ENCODE data around the gene RPL19. TPM values are rescaled to one million over a fixed set of nuclear protein-coding genes. Genes with fewer than 3 reads are reported as not detected.

The RPL19 gene
- total RNA-seq, 4 donors from 2014 or later: 1,760 to 2,905 (median 2,361) TPM

GRCh38 chr17:39164675-39165143 lies 35.4 kb upstream of the RPL19 start:
- peak; percentile 95 for DNase-seq (ENCODE audit: extremely low spot score)
- Histone ChIP-seq H3K27me3 (no peaks in the 10 kb centered on the region), H3K9me3 (no peaks in the 10 kb centered on the region), H3K27ac (replicated peaks in 1 of 4) (peak overlapping the region in 3 of 4 donors; percentile 31 to 54 (median 53)), H3K4me3 (peak overlapping the region; percentile 48 to 62 (median 59)), H3K36me3 (no peaks in the 10 kb centered on the region), H3K4me1 (peaks cover 29 to 42% (median 35%) of the 10 kb centered on the region in 4 donors)
- intact Hi-C loops (cut with DNase I): no loop called here
- TF ChIP-seq CTCF (IDR thresholded peaks at IDR 0.05) (peak; percentile 81 to 88 (median 85)), POLR2AphosphoS5 (IDR thresholded peaks at IDR 0.05) (peak; percentile 61 to 65), POLR2A (IDR thresholded peaks at IDR 0.05; ENCODE audit: low read depth) (no peak)
- WGBS: 0% methylated on average over 10 of the region's 15 CpGs

GRCh38 chr17:39165178-39165840 lies 34.8 kb upstream of the RPL19 start:
- peak overlapping the region; percentile 48 to 62 (median 59) for H3K4me3 ChIP-seq
- TF ChIP-seq POLR2AphosphoS5 (IDR thresholded peaks at IDR 0.05) (no peak), CTCF (IDR thresholded peaks at IDR 0.05) (no peak), POLR2A (IDR thresholded peaks at IDR 0.05; ENCODE audit: low read depth) (no peak), EP300 (IDR thresholded peaks at IDR 0.05) (no peak)
- no peaks in the 10 kb centered on the region for H3K9me3 ChIP-seq
- intact Hi-C loops (cut with DNase I): no loop called here
- no peaks in the 10 kb centered on the region for H3K27me3 ChIP-seq
- DNase-seq (ENCODE audit: extremely low spot score): no peak
- WGBS: 9% methylated on average over 31 of the region's 51 CpGs
- H3K4me1 ChIP-seq: peaks cover 29 to 42% (median 35%) of the 10 kb centered on the region in 4 donors
- H3K27ac ChIP-seq (replicated peaks in 1 of 4): peak overlapping the region in 3 of 4 donors; percentile 31 to 54 (median 53)
- H3K36me3 ChIP-seq: no peaks in the 10 kb centered on the region

GRCh38 chr17:39165841-39166349 lies 34.2 kb upstream of the RPL19 start, which contains the start of gene ARL5C:
ARL5C (minus strand) TSS chr17:39166161; CDS start chr17:39165760, 401 bp downstream.
- Histone ChIP-seq H3K36me3 (no peaks in the 10 kb centered on the region), H3K9me3 (no peaks in the 10 kb centered on the region), H3K27ac (replicated peaks in 1 of 4) (peak within 1 kb of the TSS in 3 of 4 donors; percentile 31 to 54 (median 53)), H3K4me1 (peaks cover 29 to 42% (median 35%) of the 10 kb centered on the region in 4 donors), H3K4me3 (peak within 1 kb of the TSS; percentile 48 to 62 (median 59)), H3K27me3 (no peaks in the 10 kb centered on the region)
- 40% methylated on average over 2 of the region's 17 CpGs for WGBS
- intact Hi-C loops (cut with DNase I): no loop called here
- no peak for DNase-seq (ENCODE audit: extremely low spot score)
- no peak for TF ChIP-seq POLR2A (IDR thresholded peaks at IDR 0.05; ENCODE audit: low read depth)
- no peak for TF ChIP-seq CTCF (IDR thresholded peaks at IDR 0.05)
- no peak for TF ChIP-seq POLR2AphosphoS5 (IDR thresholded peaks at IDR 0.05)
- TF ChIP-seq EP300 (IDR thresholded peaks at IDR 0.05): no peak

GRCh38 chr17:39166437-39167335 lies 33.4 kb upstream of the RPL19 start:
- no peak for DNase-seq (ENCODE audit: extremely low spot score)
- 73% methylated on average over 6 of the region's 7 CpGs for WGBS
- H3K4me3 ChIP-seq: no peak overlapping the region
- H3K9me3 ChIP-seq: no peaks in the 10 kb centered on the region
- no peak overlapping the region for H3K27ac ChIP-seq (replicated peaks in 1 of 4)
- peaks cover 29 to 42% (median 35%) of the 10 kb centered on the region in 4 donors for H3K4me1 ChIP-seq
- H3K36me3 ChIP-seq: no peaks in the 10 kb centered on the region
- no peak for TF ChIP-seq CTCF (IDR thresholded peaks at IDR 0.05)
- no peak for TF ChIP-seq POLR2A (IDR thresholded peaks at IDR 0.05; ENCODE audit: low read depth)
- no peak for TF ChIP-seq EP300 (IDR thresholded peaks at IDR 0.05)
- no peak for TF ChIP-seq POLR2AphosphoS5 (IDR thresholded peaks at IDR 0.05)
- intact Hi-C loops (cut with DNase I): no loop called here
- peaks cover 0 to 4% (median 0%) of the 10 kb centered on the region in 4 donors for H3K27me3 ChIP-seq
